ENCODE results near the gene SRPRA. TPM values are rescaled to one million over a fixed set of nuclear protein-coding genes. Genes with fewer than 3 reads are reported as not detected.

SRPRA gene, protein sequence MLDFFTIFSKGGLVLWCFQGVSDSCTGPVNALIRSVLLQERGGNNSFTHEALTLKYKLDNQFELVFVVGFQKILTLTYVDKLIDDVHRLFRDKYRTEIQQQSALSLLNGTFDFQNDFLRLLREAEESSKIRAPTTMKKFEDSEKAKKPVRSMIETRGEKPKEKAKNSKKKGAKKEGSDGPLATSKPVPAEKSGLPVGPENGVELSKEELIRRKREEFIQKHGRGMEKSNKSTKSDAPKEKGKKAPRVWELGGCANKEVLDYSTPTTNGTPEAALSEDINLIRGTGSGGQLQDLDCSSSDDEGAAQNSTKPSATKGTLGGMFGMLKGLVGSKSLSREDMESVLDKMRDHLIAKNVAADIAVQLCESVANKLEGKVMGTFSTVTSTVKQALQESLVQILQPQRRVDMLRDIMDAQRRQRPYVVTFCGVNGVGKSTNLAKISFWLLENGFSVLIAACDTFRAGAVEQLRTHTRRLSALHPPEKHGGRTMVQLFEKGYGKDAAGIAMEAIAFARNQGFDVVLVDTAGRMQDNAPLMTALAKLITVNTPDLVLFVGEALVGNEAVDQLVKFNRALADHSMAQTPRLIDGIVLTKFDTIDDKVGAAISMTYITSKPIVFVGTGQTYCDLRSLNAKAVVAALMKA
- total RNA-seq = 94.6 and 99.5 TPM in 2 replicates

DNA sequence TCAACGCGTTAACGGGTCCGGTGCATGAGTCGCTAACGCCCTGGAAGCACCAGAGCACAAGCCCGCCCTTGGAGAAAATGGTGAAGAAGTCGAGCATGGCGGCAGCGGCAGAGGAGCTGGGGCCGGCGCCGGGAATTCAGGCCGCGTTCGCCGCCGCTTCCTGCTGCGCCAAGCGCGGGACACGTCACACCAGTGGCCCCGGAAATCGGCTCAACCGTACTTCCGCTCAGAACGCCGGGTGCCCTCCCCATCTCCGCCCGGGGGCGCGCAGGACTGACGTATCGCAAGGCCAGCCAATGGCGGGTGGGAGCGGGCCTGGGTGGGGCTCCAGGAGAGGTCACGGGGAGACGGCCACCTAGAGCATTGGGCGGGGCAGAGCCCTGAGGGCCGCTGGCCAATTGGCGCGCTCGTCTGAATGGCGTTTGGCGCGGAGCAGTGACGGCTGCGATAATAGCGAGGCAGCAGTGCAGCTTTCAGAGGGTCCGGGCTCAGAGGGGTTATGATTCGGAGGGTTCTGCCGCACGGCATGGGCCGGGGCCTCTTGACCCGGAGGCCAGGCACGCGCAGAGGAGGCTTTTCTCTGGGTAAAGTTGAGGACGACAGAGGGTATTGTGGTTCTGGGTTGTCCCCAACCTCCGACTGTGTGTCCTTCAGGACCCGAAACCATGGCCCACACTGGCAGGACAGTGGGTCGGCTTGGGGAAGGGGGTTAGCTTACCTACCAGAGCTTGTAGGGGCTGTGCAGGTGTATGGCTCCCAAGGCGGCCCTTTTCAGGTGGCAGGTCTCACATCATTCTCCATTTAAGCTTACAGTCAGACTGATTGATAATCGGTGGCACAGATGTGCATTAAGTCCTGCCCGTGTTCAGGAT lies at the start of gene SRPRA, which contains the start of gene FOXRED1:
Gene SRPRA, minus strand, starts transcription at position 188 of the 872 bp plus-strand sequence. Its CDS starts 91 bp downstream, at position 97.
Gene FOXRED1, plus strand, starts transcription at position 447 of the 872 bp plus-strand sequence. Its CDS starts 53 bp downstream, at position 500.
- H4K20me1 ChIP-seq (ENCODE audit: insufficient read depth, low read length) = no peaks in the 10 kb centered on the region
- H3K79me2 ChIP-seq (ENCODE audit: insufficient read depth, low read length) = peaks cover 48% of the 10 kb centered on the region
- peak within 1 kb of the TSS; percentile 99 for H3K4me2 ChIP-seq (ENCODE audit: insufficient read depth, low read length)
- peak; percentile 100 for DNase-seq (ENCODE audit: insufficient read length, low spot score, missing footprints)
- peaks cover 16% of the 10 kb centered on the region for H3K4me1 ChIP-seq (ENCODE audit: insufficient read depth, low read length)
- H3K4me3 ChIP-seq (ENCODE audit: insufficient read depth, low read length) = peak within 1 kb of the TSS; percentile 86
- H3K27ac ChIP-seq (ENCODE audit: low read depth, low read length) = peak within 1 kb of the TSS; percentile 92
- no peaks in the 10 kb centered on the region for H3K27me3 ChIP-seq (ENCODE audit: insufficient read depth, low read length)
- TF ChIP-seq, protein P1, sequence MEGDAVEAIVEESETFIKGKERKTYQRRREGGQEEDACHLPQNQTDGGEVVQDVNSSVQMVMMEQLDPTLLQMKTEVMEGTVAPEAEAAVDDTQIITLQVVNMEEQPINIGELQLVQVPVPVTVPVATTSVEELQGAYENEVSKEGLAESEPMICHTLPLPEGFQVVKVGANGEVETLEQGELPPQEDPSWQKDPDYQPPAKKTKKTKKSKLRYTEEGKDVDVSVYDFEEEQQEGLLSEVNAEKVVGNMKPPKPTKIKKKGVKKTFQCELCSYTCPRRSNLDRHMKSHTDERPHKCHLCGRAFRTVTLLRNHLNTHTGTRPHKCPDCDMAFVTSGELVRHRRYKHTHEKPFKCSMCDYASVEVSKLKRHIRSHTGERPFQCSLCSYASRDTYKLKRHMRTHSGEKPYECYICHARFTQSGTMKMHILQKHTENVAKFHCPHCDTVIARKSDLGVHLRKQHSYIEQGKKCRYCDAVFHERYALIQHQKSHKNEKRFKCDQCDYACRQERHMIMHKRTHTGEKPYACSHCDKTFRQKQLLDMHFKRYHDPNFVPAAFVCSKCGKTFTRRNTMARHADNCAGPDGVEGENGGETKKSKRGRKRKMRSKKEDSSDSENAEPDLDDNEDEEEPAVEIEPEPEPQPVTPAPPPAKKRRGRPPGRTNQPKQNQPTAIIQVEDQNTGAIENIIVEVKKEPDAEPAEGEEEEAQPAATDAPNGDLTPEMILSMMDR (IDR thresholded peaks at IDR 0.05; ENCODE audit: extremely low read depth, low read depth, low read length) = no peak
- peak within 1 kb of the TSS; percentile 94 for H2AFZ ChIP-seq (ENCODE audit: low read length)
- peaks cover 44% of the 10 kb centered on the region for H3K36me3 ChIP-seq (ENCODE audit: insufficient read depth, low read length)
- no peaks in the 10 kb centered on the region for H3K9me3 ChIP-seq (ENCODE audit: low read depth, low read length)

DNA sequence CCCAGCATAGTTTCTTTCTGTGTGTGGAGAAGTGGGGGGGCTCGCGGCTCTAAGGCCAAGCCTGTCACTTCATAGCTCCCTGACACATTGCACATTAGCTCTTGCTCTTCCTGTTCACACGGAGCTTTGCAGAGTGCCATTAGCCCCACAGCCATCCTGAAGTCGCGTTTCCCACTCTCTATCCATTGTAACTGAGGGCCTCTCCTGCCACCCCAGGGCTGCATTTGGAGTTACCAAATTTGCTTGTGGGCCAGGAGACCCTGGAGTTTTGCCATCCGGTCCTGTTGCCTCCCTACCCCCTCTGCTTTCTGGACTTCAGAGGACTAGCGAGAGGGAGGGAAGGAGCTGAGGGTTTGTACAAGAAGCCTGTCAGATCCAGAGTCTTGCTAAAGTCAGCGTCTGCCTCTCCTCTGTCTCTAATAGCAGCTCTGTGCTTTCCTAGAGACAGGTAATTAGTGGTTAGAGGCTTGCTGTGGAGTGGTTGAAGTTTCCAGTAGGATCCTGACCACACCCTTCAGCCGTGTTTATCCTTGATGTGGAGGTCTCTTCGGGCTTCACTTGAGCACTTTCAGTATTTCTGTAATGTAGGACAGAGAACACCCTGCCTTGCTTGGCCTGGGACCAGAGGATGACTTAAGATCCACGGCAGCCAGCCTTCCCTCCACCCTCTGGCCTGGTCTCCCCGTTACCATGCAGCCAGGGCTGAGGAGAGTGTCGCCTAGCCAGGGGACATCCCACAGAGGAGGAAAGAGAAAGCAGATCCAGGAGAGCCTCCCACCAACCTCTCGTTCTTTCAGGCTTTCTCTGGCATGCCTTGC lies 49.3 kb upstream of the SRPRA start:
- TF ChIP-seq, protein P1 (IDR thresholded peaks at IDR 0.05; ENCODE audit: extremely low read depth, low read depth, low read length) = no peak
- Histone ChIP-seq H3K4me3 (ENCODE audit: insufficient read depth, low read length) (peak overlapping the region; percentile 62), H3K36me3 (ENCODE audit: insufficient read depth, low read length) (peaks cover 2% of the 10 kb centered on the region), H3K4me1 (ENCODE audit: insufficient read depth, low read length) (peaks cover 26% of the 10 kb centered on the region), H3K79me2 (ENCODE audit: insufficient read depth, low read length) (no peaks in the 10 kb centered on the region), H4K20me1 (ENCODE audit: insufficient read depth, low read length) (no peaks in the 10 kb centered on the region), H3K27me3 (ENCODE audit: insufficient read depth, low read length) (no peaks in the 10 kb centered on the region), H3K9me3 (ENCODE audit: low read depth, low read length) (no peaks in the 10 kb centered on the region), H2AFZ (ENCODE audit: low read length) (peak overlapping the region; percentile 93), H3K27ac (ENCODE audit: low read depth, low read length) (peak overlapping the region; percentile 87), H3K4me2 (ENCODE audit: insufficient read depth, low read length) (peak overlapping the region; percentile 81)
- peak; percentile 76 for DNase-seq (ENCODE audit: insufficient read length, low spot score, missing footprints)

DNA sequence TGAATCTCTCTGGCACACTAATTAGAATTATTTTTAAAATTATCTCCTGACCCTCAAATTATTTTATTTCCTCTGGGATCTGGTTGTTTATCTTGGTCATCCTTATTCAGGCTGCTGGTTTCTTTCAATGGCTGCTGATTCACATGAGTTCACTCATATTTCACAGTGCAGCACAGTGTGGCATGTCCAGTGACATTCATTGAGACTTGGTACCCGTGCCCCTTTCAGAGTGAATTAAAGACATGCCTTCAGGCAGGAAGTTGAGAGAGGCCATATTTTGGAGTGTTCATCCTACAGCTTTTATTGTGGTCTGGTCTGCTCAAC lies 48.7 kb upstream of the SRPRA start:
- H3K9me3 ChIP-seq (ENCODE audit: low read depth, low read length) = no peaks in the 10 kb centered on the region
- no peak for DNase-seq (ENCODE audit: insufficient read length, low spot score, missing footprints)
- TF ChIP-seq, protein P1 (IDR thresholded peaks at IDR 0.05; ENCODE audit: extremely low read depth, low read depth, low read length) = no peak
- no peaks in the 10 kb centered on the region for H3K27me3 ChIP-seq (ENCODE audit: insufficient read depth, low read length)
- H3K27ac ChIP-seq (ENCODE audit: low read depth, low read length) = peak overlapping the region; percentile 87
- H3K4me1 ChIP-seq (ENCODE audit: insufficient read depth, low read length) = peaks cover 26% of the 10 kb centered on the region
- no peaks in the 10 kb centered on the region for H4K20me1 ChIP-seq (ENCODE audit: insufficient read depth, low read length)
- H2AFZ ChIP-seq (ENCODE audit: low read length) = peak overlapping the region; percentile 93
- H3K4me3 ChIP-seq (ENCODE audit: insufficient read depth, low read length) = peak overlapping the region; percentile 62
- H3K36me3 ChIP-seq (ENCODE audit: insufficient read depth, low read length) = peaks cover 2% of the 10 kb centered on the region
- H3K4me2 ChIP-seq (ENCODE audit: insufficient read depth, low read length) = peak overlapping the region; percentile 81
- no peaks in the 10 kb centered on the region for H3K79me2 ChIP-seq (ENCODE audit: insufficient read depth, low read length)

Data from osteoblast (primary cell).